Mesodermal cell (in vitro differentiated cells): Measurements from ENCODE around the gene XRCC2.
"Not testable (repeated sequence)": the region's sequence is repeated elsewhere in the genome, so short reads cannot be mapped to it uniquely, and the experiment has no call there.

ENCODE experiments used
- H3K27ac ChIP-seq: 2 replicates; pipeline ENCODE4 v1.7.0; 2013; ENCODE audit warnings: mild to moderate bottlenecking, low read depth, low read length, moderate library complexity; ENCODE audit not compliant: severe bottlenecking
- H3K36me3 ChIP-seq: 2 replicates; pipeline ENCODE4 v1.7.1; 2013; ENCODE audit warnings: mild to moderate bottlenecking, low read length, moderate library complexity; ENCODE audit not compliant: control insufficient read depth, insufficient read depth
- H3K4me1 ChIP-seq: one replicate; pipeline ENCODE4 v1.7.1; 2013; ENCODE audit warnings: mild to moderate bottlenecking, low read length; ENCODE audit not compliant: insufficient read depth, control insufficient read depth, poor library complexity, severe bottlenecking
- H3K4me3 ChIP-seq: 2 replicates; pipeline ENCODE4 v1.7.0; 2013; ENCODE audit warnings: low read length, control low read depth, mild to moderate bottlenecking; ENCODE audit not compliant: insufficient read depth, poor library complexity, severe bottlenecking; ENCODE audit errors: extremely low read depth
- H3K9me3 ChIP-seq: 2 replicates; pipeline ENCODE4 v1.7.1; 2013; ENCODE audit warnings: mild to moderate bottlenecking, low read length, moderate library complexity; ENCODE audit not compliant: control insufficient read depth
- WGBS, 2 experiments: methylation state at CpG; one replicate each; pipeline ENCODE4 v1.1.5; 2013; ENCODE audit warnings: missing lambda C conversion rate in 2 of 2; ENCODE audit not compliant: insufficient coverage in 2 of 2; 5-methylcytosine and 5-hydroxymethylcytosine counted together

The XRCC2 gene

DNA sequence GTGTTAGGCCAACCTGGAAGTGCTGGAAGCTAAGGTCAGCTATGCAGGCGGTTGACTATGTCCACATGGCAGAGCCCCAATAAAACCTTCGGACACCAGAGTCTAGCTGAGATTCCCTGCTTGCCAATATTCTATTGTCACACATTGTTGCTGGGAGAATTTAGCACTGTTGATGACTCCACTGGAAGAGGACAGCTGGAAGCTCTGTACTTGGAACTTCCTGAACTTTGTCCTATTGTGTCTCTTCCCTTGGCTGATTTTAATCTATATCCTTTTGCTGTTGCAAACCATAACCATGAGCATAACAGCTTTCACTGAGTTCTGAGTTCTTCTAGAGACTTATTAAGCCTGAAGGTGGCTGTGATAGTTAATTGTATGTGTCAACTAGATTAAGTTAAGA, 12.0 kb downstream of the XRCC2 start:
- WGBS, 2 experiments, result 100% methylated on average over 2 of the region's 2 CpGs
- Histone ChIP-seq H3K4me3 (no peak overlapping the region), H3K36me3 (peaks cover 56% of the 10 kb centered on the region), H3K4me1 (peaks cover 3% of the 10 kb centered on the region), H3K27ac (no peak overlapping the region), H3K9me3 (no peaks in the 10 kb centered on the region)

DNA sequence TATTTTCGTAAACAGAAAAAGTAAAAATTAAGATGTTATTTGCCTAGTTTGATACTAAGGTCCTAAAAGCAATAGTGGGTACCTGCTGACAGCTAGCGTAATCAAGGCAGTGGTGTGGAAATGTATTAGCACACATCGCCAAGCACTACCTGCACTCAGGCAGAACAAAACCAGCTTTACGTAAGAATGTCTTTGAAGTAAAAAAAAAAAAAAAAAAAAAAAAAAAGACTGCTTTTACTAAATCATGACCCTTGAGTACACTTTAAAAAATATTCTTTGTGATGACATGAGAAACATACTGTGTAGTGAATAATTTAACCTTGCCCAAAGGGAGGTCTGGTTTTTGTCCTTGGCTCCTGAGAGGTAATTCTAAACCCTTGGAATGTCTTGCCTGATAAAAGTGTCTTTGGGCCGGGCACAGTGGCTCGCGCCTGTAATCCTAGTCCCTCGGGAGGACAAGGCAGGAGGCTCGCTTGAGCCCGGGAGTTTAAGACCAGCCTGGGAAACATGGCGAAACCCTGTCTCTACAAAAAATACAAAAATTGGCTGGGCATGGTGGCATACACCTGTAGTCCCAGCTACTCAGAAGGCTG, 12.7 kb downstream of the XRCC2 start:
- Histone ChIP-seq H3K36me3 (peaks cover 59% of the 10 kb centered on the region), H3K9me3 (no peaks in the 10 kb centered on the region), H3K27ac (no peak overlapping the region), H3K4me3 (no peak overlapping the region), H3K4me1 (peaks cover 3% of the 10 kb centered on the region)
- WGBS, 2 experiments, result 99 to 100% methylated on average over 8 to 10 of the region's 11 CpGs

DNA sequence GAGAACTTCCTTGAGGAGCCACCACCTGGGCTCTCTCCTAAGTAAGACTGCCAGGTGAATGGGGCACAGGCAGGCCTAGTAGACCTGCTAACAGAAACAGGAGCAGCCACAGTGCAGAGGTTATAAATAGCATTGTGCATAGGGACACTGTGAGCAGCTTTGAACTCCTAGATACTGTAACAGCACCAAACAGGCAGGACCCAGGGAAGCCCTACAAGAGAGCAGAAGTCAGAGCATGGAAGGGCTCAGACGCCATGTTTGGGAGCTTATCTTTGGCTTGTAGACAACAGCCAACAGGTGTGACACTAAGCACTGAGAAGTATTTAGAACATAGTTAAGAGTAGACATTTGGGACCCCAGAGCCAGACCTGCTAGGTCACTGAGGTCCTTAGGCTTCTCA, 14.5 kb downstream of the XRCC2 start:
- Histone ChIP-seq H3K4me1 (peaks cover 3% of the 10 kb centered on the region), H3K36me3 (peaks cover 54% of the 10 kb centered on the region), H3K9me3 (no peaks in the 10 kb centered on the region), H3K27ac (no peak overlapping the region), H3K4me3 (no peak overlapping the region)
- 80 to 100% methylated on average over 1 of the region's 1 CpG for WGBS, 2 experiments

DNA sequence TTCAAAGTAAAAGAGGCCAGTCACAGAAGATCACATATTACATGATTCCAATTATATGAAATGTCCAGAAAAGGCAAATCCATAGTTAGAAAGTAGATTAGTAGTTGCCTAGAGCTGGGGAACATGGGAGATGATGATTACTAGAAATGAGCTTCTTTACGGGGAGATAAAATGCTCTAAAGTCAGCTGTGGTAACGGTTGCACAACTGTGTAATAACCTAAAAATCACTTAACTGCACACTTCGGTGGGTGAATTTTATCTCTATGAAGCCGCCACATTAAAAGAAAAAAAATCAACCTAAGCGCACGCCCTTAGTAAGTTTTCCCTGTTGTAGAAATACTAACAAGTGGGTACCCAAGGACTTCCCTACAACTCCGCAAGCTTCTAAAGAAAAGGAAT, 15.9 kb downstream of the XRCC2 start:
- WGBS, 2 experiments, result 97 to 100% methylated on average over 2 to 3 of the region's 7 CpGs
- peaks cover 54% of the 10 kb centered on the region for H3K36me3 ChIP-seq
- H3K9me3 ChIP-seq, result no peaks in the 10 kb centered on the region

DNA sequence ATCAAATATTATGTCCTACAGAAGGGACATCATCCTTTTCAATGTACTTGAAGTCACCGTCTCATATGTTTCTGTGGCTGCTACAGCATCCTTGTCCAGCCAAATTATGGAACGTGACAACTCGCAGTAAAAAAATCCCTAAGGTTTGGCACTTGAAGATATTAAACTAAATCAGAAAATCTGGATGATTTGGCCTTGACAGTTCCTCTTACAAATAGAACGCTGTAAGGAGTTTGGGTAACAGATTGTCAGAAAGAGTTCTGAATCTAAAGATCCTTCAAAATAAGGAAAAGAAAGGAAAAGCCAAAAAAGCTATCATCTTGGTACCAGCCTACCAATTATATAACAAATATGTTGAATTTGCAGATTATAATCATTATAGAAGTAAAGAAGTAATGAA, 21.0 kb downstream of the XRCC2 start:
- WGBS, 2 experiments, result 100% methylated on average over 1 to 3 of the region's 4 CpGs
- peaks cover 63% of the 10 kb centered on the region for H3K36me3 ChIP-seq
- no peak overlapping the region for H3K27ac ChIP-seq
- no peak overlapping the region for H3K4me3 ChIP-seq
- no peaks in the 10 kb centered on the region for H3K9me3 ChIP-seq
- no peaks in the 10 kb centered on the region for H3K4me1 ChIP-seq

More for the DNA sequence above, 15.9 kb downstream of the XRCC2 start:
- Histone ChIP-seq H3K4me1 (peaks cover 3% of the 10 kb centered on the region), H3K27ac (no peak overlapping the region), H3K4me3 (no peak overlapping the region)

DNA sequence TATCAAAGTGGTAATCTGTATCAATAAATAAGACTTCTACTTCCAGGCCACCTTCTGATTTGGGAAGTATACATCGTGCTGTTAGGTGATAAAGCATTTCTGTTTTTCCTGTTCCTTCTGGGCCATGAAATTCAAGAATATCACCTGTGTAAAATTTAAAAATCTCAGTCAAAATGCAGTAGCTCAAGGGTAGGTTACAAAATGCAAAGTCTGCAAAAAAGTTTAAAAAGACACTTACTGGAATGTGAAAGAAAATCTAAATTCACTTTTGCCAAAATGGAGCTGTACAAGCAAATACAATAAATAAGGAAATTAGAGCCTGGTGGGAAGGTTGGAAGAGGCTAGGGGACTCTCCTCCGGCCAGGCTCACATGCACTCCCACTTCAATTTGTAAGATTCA, 26.7 kb downstream of the XRCC2 start:
- 100% methylated on average over 1 of the region's 2 CpGs; no CpG with 5 or more reads in 1 of the 2 experiments for WGBS, 2 experiments
- Histone ChIP-seq H3K4me1 (no peaks in the 10 kb centered on the region), H3K36me3 (peaks cover 71% of the 10 kb centered on the region), H3K4me3 (no peak overlapping the region), H3K27ac (no peak overlapping the region), H3K9me3 (no peaks in the 10 kb centered on the region)

DNA sequence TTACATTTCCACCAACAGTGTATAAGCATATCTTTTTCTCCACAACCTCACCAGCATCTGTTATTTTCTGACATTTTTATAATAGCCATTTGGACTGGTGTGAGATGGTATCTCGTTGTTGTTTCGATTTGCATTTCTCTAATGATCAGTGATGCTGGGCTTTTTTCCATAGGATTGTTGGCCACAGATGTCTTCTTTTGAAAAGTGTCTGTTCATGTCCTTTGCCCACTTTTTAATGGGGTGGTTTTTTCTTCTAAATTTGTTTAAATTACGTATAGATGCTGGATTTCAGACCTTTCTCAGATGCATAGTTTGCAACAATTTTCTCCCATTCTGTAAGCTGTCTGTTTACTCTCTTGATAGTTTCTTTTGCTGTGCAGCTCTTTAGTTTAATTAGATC, 28.9 kb downstream of the XRCC2 start:
- no peaks in the 10 kb centered on the region for H3K4me1 ChIP-seq
- peaks cover 59% of the 10 kb centered on the region for H3K36me3 ChIP-seq
- H3K9me3 ChIP-seq, result no peaks in the 10 kb centered on the region
- no peak overlapping the region for H3K27ac ChIP-seq
- 85 to 100% methylated on average over 2 of the region's 3 CpGs for WGBS, 2 experiments
- no peak overlapping the region for H3K4me3 ChIP-seq

DNA sequence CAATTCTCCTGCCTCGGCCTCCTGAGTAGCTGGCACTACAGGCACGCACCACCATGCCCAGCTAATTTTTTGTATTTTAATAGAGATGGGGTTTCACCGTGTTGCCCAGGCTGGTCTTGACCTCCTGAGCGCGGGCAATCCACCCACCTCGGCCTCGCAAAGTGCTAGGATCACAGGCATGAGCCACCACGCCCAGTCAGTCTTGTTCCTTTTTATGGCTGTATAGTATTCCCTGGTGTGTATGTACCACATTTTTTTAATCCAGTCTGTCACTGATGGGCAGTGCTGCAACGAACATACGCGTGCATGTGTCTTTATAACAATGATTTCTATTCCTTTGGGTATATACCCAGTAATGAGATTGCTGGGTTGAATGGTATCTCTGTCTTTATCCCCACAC, 29.4 kb downstream of the XRCC2 start:
- H3K36me3 ChIP-seq, result peaks cover 56% of the 10 kb centered on the region
- 92 to 95% methylated on average over 6 to 7 of the region's 11 CpGs for WGBS, 2 experiments
- not testable (repeated sequence) for H3K27ac ChIP-seq

DNA sequence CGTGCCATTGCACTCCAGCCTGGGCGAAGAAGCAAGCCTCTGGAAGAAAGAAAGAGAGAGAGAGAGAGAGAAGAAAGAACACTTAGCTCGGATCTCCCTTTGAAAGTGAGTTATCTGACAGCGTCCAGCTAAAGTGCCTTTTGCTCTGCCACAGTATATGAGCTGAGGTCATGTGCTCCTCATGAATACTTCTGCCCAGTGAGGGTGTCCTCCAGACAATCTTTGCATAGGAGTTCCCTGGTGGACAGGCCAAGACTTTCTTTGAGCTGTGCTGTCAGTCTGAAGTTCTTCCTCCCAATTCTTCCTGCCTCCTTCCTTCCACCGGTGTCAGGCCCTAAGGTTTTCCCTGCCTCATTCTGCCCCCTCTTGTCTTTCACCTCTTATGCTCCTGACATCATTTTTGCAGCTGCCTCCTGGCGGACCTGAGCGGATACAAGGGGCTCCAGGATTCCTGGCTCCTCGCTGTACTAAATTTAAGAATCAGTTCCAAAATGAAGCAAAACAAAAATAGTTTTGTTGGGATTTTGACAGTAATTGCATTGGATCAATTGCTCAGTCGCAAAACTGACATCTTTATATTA, 31.9 kb downstream of the XRCC2 start:
- 93 to 95% methylated on average over 7 of the region's 9 CpGs for WGBS, 2 experiments

More for the DNA sequence above, 29.4 kb downstream of the XRCC2 start:
- H3K4me3 ChIP-seq, H3K9me3 ChIP-seq, H3K4me1 ChIP-seq: not testable (repeated sequence)

DNA sequence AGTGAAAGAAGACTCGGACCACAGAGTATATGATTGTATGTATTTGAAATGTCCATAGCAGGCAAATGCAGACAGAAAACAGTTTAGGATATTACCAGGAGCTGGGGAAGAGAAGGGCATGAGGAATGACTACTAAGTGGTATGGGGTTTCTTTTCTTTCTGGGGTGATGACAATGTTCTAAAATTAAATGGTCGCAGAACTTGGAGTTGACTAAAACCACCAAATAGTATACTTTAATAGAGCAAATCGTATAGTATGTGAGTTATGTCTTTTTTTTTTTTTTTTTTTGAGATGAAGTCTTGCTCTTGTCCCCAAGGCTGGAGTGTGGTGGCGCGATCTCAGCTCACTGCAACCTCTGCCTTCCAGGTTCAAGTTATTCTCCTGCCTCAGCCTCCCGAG, 34.6 kb downstream of the XRCC2 start:
- 71 to 94% methylated on average over 1 to 3 of the region's 6 CpGs for WGBS, 2 experiments
- H3K4me3 ChIP-seq, result no peak overlapping the region
- H3K27ac ChIP-seq, result no peak overlapping the region
- H3K36me3 ChIP-seq, result peaks cover 8% of the 10 kb centered on the region
- no peaks in the 10 kb centered on the region for H3K9me3 ChIP-seq
- H3K4me1 ChIP-seq, result no peaks in the 10 kb centered on the region

More for the DNA sequence above, 31.9 kb downstream of the XRCC2 start:
- no peak overlapping the region for H3K27ac ChIP-seq
- H3K4me1 ChIP-seq, result no peaks in the 10 kb centered on the region
- no peak overlapping the region for H3K4me3 ChIP-seq
- H3K9me3 ChIP-seq, result no peaks in the 10 kb centered on the region
- peaks cover 33% of the 10 kb centered on the region for H3K36me3 ChIP-seq

DNA sequence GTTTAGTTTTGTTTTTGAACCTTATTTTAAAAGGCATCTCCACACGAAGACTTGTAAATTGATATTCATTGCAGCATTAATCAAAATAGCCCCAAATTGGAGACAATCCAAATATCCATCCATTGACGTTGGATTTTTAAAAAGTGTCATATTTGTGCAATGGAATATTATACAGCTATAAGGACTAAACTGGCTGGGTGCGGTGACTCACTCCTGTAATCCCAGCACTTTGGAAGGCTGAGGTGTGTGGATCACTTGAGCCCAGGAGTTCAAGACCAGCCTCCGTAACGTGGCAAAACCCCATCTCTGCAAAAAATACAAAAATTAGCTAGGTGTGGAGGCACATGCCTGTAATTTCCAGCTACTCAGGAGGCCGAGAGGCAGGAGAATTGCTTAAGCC, 35.1 kb downstream of the XRCC2 start:
- 85 to 94% methylated on average over 4 of the region's 6 CpGs for WGBS, 2 experiments
- no peaks in the 10 kb centered on the region for H3K9me3 ChIP-seq
- H3K36me3 ChIP-seq, result peaks cover 6% of the 10 kb centered on the region
- no peaks in the 10 kb centered on the region for H3K4me1 ChIP-seq
- no peak overlapping the region for H3K27ac ChIP-seq
- no peak overlapping the region for H3K4me3 ChIP-seq
